ENCODE results near the gene CCL16. TPM values are rescaled to one million over a fixed set of nuclear protein-coding genes. Genes with fewer than 3 reads are reported as not detected.

Gene CCL16
- total and polyA plus RNA-seq, 5 donors from 2014 or later: not detected

- no peak overlapping the region for H3K27ac Mint-ChIP-seq
- Histone ChIP-seq H3K36me3 (ENCODE audit: control insufficient read depth, insufficient read depth, low read length) (no peaks in the 10 kb centered on the region), H3K27me3 (ENCODE audit: control insufficient read depth, insufficient read depth, low read length) (peaks cover 2% of the 10 kb centered on the region), H3K4me1 (ENCODE audit: control insufficient read depth, insufficient read depth, low read length, poor library complexity, severe bottlenecking) (no peaks in the 10 kb centered on the region), H3K4me3 (ENCODE audit: low read depth, low read length) (no peak overlapping the region), H3K9me3 (ENCODE audit: control insufficient read depth in 2 of 2, low read length in 2 of 2) (no peaks in the 10 kb centered on the region), H3K27ac (ENCODE audit: insufficient read depth, low read length, poor library complexity, severe bottlenecking) (no peak overlapping the region)
- no peak overlapping the region for H3K4me3 Mint-ChIP-seq
- DNase-seq (no peak), ATAC-seq (ENCODE audit: low read depth in 2 of 2) (no peak)
- H3K9me3 Mint-ChIP-seq: peaks cover 0 to 2% (median 0%) of the 10 kb centered on the region in 7 donors
- no peaks in the 10 kb centered on the region for H3K36me3 Mint-ChIP-seq
- no peaks in the 10 kb centered on the region for H3K4me1 Mint-ChIP-seq
- H3K27me3 Mint-ChIP-seq: peaks cover 30% of the 10 kb centered on the region
These were observed 33.6 kb upstream of the CCL16 start for GRCh38 chr17:36014946-36015345.

DNA sequence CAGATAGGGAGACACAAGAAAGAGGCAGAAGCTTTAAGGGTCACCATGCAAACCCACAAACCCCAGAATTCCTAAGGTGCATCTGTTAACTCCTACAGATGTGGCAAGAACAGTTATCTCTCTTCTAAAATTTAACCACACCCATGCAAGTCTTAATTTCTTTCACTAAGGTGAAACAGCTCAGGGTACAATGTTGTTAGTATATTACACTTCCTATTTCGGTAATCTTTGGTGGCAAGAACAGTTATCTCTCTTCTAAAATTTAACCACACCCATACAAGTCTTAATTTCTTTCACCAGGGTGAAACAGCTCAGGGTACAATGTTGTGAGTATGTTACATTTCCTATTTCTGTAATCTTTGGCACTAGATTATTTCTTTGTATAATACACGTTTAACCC lies 29.9 kb upstream of the CCL16 start:
- no peak for DNase-seq
- Mint-ChIP-seq H3K4me3 (no peak overlapping the region), H3K27ac (no peak overlapping the region), H3K9me3 (peaks cover 0 to 9% (median 0%) of the 10 kb centered on the region in 7 donors), H3K36me3 (no peaks in the 10 kb centered on the region), H3K27me3 (peaks cover 19% of the 10 kb centered on the region), H3K4me1 (no peaks in the 10 kb centered on the region)
- Histone ChIP-seq H3K36me3 (ENCODE audit: control insufficient read depth, insufficient read depth, low read length) (no peaks in the 10 kb centered on the region), H3K4me1 (ENCODE audit: control insufficient read depth, insufficient read depth, low read length, poor library complexity, severe bottlenecking) (no peaks in the 10 kb centered on the region), H3K9me3 (ENCODE audit: control insufficient read depth in 2 of 2, low read length in 2 of 2) (no peaks in the 10 kb centered on the region), H3K27ac (ENCODE audit: insufficient read depth, low read length, poor library complexity, severe bottlenecking) (no peak overlapping the region), H3K4me3 (ENCODE audit: low read depth, low read length) (no peak overlapping the region), H3K27me3 (ENCODE audit: control insufficient read depth, insufficient read depth, low read length) (no peaks in the 10 kb centered on the region)
- no peak for ATAC-seq (ENCODE audit: low read depth in 2 of 2)

DNA sequence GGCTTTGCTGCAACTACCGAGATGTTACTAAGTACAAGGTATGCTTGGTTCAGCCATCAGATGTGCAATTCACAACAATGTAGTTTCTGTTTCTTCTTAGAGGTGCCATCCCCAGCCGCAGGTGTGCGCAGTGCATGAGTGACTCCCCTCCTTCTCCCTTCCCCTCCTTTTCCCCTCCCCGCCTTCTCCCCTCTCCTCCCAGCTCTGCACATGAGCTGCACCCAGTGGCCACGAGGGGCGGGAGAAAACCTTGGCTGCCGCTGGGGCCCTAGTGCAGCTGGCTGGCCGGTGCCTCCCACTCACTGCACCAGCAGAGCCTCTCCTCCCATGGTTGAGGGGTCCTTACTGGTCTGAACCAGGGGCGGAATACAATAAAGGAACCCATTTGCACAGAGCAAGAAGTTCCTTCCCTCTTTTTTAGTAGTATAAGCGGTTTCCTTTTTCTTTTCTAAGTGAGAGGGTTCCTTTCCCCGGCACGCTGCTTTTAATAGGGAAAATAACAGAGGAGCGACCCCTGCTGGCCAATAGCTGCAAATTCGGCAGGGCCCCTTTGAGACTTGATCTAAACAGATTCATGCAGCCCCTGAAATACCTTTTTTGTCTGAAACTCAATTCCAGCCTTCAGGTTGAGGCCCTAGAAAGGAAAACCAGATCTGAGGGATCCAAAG lies 27.8 kb upstream of the CCL16 start:
- peaks cover 0 to 9% (median 2%) of the 10 kb centered on the region in 7 donors for H3K9me3 Mint-ChIP-seq
- peaks cover 24% of the 10 kb centered on the region for H3K27me3 Mint-ChIP-seq
- no peaks in the 10 kb centered on the region for H3K36me3 Mint-ChIP-seq
- no peak overlapping the region for H3K4me3 Mint-ChIP-seq
- H3K36me3 ChIP-seq (ENCODE audit: control insufficient read depth, insufficient read depth, low read length): no peaks in the 10 kb centered on the region
- no peak overlapping the region for H3K4me3 ChIP-seq (ENCODE audit: low read depth, low read length)
- no peak overlapping the region for H3K27ac Mint-ChIP-seq
- H3K4me1 Mint-ChIP-seq: peaks cover 0 to 3% (median 2%) of the 10 kb centered on the region in 4 donors
- H3K27ac ChIP-seq (ENCODE audit: insufficient read depth, low read length, poor library complexity, severe bottlenecking): no peak overlapping the region
- no peaks in the 10 kb centered on the region for H3K9me3 ChIP-seq (ENCODE audit: control insufficient read depth in 2 of 2, low read length in 2 of 2)
- no peaks in the 10 kb centered on the region for H3K27me3 ChIP-seq (ENCODE audit: control insufficient read depth, insufficient read depth, low read length)
- ATAC-seq (ENCODE audit: low read depth in 2 of 2) (no peak), DNase-seq (no peak)
- no peaks in the 10 kb centered on the region for H3K4me1 ChIP-seq (ENCODE audit: control insufficient read depth, insufficient read depth, low read length, poor library complexity, severe bottlenecking)

DNA sequence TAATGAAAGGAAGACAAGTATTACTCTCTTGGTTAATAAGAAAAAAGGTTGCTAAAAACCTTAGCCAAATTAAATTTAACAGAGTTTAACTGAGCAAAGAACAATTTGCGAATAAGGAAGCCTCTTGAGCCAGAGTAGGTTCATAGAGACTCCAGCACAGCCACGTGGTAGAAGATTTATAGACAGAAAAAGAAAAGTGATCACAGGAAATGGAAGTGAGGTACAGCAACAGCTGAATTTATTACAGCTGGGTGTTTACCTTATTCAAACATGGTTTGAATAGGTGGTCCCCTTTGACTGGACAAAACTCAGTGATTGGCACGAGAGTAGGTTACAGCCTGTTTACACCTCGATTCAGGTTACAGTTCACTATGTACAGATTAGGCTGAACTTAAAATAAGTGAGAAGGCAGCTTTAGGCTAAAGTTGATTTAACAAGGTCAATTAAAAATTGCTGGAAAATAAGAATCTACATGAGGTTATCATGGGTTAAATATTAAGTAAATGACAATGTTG lies 23.4 kb upstream of the CCL16 start:
- ATAC-seq (ENCODE audit: low read depth in 2 of 2): no peak
- no peaks in the 10 kb centered on the region for H3K36me3 ChIP-seq (ENCODE audit: control insufficient read depth, insufficient read depth, low read length)
- Mint-ChIP-seq H3K9me3 (peaks cover 0 to 7% (median 0%) of the 10 kb centered on the region in 7 donors), H3K4me3 (no peak overlapping the region), H3K27ac (no peak overlapping the region), H3K36me3 (no peaks in the 10 kb centered on the region), H3K4me1 (peaks cover 0 to 3% (median 2%) of the 10 kb centered on the region in 4 donors), H3K27me3 (peaks cover 12% of the 10 kb centered on the region)
- H3K27ac ChIP-seq (ENCODE audit: insufficient read depth, low read length, poor library complexity, severe bottlenecking): no peak overlapping the region
- no peaks in the 10 kb centered on the region for H3K9me3 ChIP-seq (ENCODE audit: control insufficient read depth in 2 of 2, low read length in 2 of 2)
- no peaks in the 10 kb centered on the region for H3K4me1 ChIP-seq (ENCODE audit: control insufficient read depth, insufficient read depth, low read length, poor library complexity, severe bottlenecking)
- no peak for DNase-seq
- H3K4me3 ChIP-seq (ENCODE audit: low read depth, low read length): no peak overlapping the region
- H3K27me3 ChIP-seq (ENCODE audit: control insufficient read depth, insufficient read depth, low read length): no peaks in the 10 kb centered on the region

DNA sequence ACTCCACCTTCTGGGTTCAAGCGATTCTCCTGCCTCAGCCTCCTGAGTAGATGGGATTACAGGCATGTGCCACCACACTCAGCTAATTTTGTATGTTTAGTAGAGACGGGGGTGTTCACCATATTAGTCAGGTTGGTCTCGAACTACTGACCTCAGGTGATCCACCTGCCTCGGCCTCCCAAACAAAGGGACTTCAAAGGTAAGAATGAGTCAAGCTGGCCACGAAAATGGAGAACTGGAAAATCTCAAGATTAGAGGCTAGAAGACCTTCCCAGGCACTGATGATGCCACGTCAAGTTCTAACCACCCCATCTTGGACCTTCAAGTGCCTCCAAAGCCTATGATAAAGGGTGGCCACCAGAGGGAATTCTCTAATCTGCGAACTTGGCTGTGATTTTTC lies 21.3 kb upstream of the CCL16 start:
- no peak overlapping the region for H3K27ac Mint-ChIP-seq
- DNase-seq (no peak), ATAC-seq (ENCODE audit: low read depth in 2 of 2) (no peak)
- Histone ChIP-seq H3K27me3 (ENCODE audit: control insufficient read depth, insufficient read depth, low read length) (no peaks in the 10 kb centered on the region), H3K9me3 (ENCODE audit: control insufficient read depth in 2 of 2, low read length in 2 of 2) (no peaks in the 10 kb centered on the region), H3K27ac (ENCODE audit: insufficient read depth, low read length, poor library complexity, severe bottlenecking) (no peak overlapping the region), H3K4me3 (ENCODE audit: low read depth, low read length) (no peak overlapping the region), H3K4me1 (ENCODE audit: control insufficient read depth, insufficient read depth, low read length, poor library complexity, severe bottlenecking) (no peaks in the 10 kb centered on the region), H3K36me3 (ENCODE audit: control insufficient read depth, insufficient read depth, low read length) (no peaks in the 10 kb centered on the region)
- H3K36me3 Mint-ChIP-seq: no peaks in the 10 kb centered on the region
- peaks cover 0 to 4% (median 0%) of the 10 kb centered on the region in 7 donors for H3K9me3 Mint-ChIP-seq
- peaks cover 0 to 3% (median 2%) of the 10 kb centered on the region in 4 donors for H3K4me1 Mint-ChIP-seq
- H3K27me3 Mint-ChIP-seq: peaks cover 18% of the 10 kb centered on the region
- H3K4me3 Mint-ChIP-seq: no peak overlapping the region

- Mint-ChIP-seq H3K9me3 (peaks cover 0 to 4% (median 0%) of the 10 kb centered on the region in 7 donors), H3K36me3 (no peaks in the 10 kb centered on the region), H3K27ac (no peak overlapping the region), H3K4me3 (no peak overlapping the region), H3K4me1 (peaks cover 0 to 3% (median 2%) of the 10 kb centered on the region in 4 donors), H3K27me3 (peaks cover 18% of the 10 kb centered on the region)
- DNase-seq (no peak), ATAC-seq (ENCODE audit: low read depth in 2 of 2) (no peak)
- Histone ChIP-seq H3K4me3 (ENCODE audit: low read depth, low read length) (no peak overlapping the region), H3K9me3 (ENCODE audit: control insufficient read depth in 2 of 2, low read length in 2 of 2) (no peaks in the 10 kb centered on the region), H3K36me3 (ENCODE audit: control insufficient read depth, insufficient read depth, low read length) (no peaks in the 10 kb centered on the region), H3K4me1 (ENCODE audit: control insufficient read depth, insufficient read depth, low read length, poor library complexity, severe bottlenecking) (no peaks in the 10 kb centered on the region), H3K27me3 (ENCODE audit: control insufficient read depth, insufficient read depth, low read length) (no peaks in the 10 kb centered on the region), H3K27ac (ENCODE audit: insufficient read depth, low read length, poor library complexity, severe bottlenecking) (no peak overlapping the region)
These were observed 20.7 kb upstream of the CCL16 start for GRCh38 chr17:36001862-36002603.

- ATAC-seq (ENCODE audit: low read depth in 2 of 2) (no peak), DNase-seq (no peak)
- Mint-ChIP-seq H3K4me3 (no peak within 1 kb of the TSS), H3K36me3 (no peaks in the 10 kb centered on the region), H3K9me3 (peaks cover 0 to 4% (median 0%) of the 10 kb centered on the region in 7 donors), H3K27me3 (peaks cover 18% of the 10 kb centered on the region), H3K27ac (peak within 1 kb of the TSS in 1 of 3 donors; percentile 56), H3K4me1 (peaks cover 0 to 3% (median 2%) of the 10 kb centered on the region in 4 donors)
- H3K4me3 ChIP-seq (ENCODE audit: low read depth, low read length): no peak within 1 kb of the TSS
- no peaks in the 10 kb centered on the region for H3K27me3 ChIP-seq (ENCODE audit: control insufficient read depth, insufficient read depth, low read length)
- no peaks in the 10 kb centered on the region for H3K9me3 ChIP-seq (ENCODE audit: control insufficient read depth in 2 of 2, low read length in 2 of 2)
- H3K4me1 ChIP-seq (ENCODE audit: control insufficient read depth, insufficient read depth, low read length, poor library complexity, severe bottlenecking): no peaks in the 10 kb centered on the region
- H3K27ac ChIP-seq (ENCODE audit: insufficient read depth, low read length, poor library complexity, severe bottlenecking): no peak within 1 kb of the TSS
- H3K36me3 ChIP-seq (ENCODE audit: control insufficient read depth, insufficient read depth, low read length): no peaks in the 10 kb centered on the region
These were observed 19.9 kb upstream of the CCL16 start, which contains the start of gene CCL15 for GRCh38 chr17:36001110-36001771. Gene CCL15, minus strand, starts transcription at chr17:36001553. Its CDS starts 61 bp downstream, at chr17:36001492.

All from CD4-positive, CD25-positive, alpha-beta regulatory T cell (primary cell).